ENCODE results near the gene PLK2. TPM values are rescaled to one million over a fixed set of nuclear protein-coding genes. Genes with fewer than 3 reads are reported as not detected.

The PLK2 gene
- total and polyA plus RNA-seq, 2 of the 4 experiments (the other 2 are of a cell fraction): 129 to 337 TPM

- no peak overlapping the region for H3K27ac ChIP-seq (ENCODE audit: insufficient read depth, low read length)
- H4K20me1 ChIP-seq (ENCODE audit: insufficient read depth, low read length): no peaks in the 10 kb centered on the region
- no peak overlapping the region for H4K8ac ChIP-seq (ENCODE audit: low read depth in 2 of 2, low read length in 2 of 2)
- in situ Hi-C loops (cut with MboI; ENCODE audit: low sequenced_read_pairs): loop anchor here (25.0 kb wide), 1 partner anchor 664 kb away; no protein-coding TSS in a partner anchor
- H3K79me1 ChIP-seq (ENCODE audit: low read depth in 1 of 2, low read length in 2 of 2): no peaks in the 10 kb centered on the region
- WGBS, 2 experiments (ENCODE audit: extremely low coverage in 2 of 2, insufficient read length in 1 of 2): 0% methylated on average over 2 of the region's 2 CpGs; no CpG with 5 or more reads in 1 of the 2 experiments
- H2AFZ ChIP-seq (replicated peaks; ENCODE audit: low read length, poor library complexity): no peak overlapping the region
- no peaks in the 10 kb centered on the region for H3K9me3 ChIP-seq (ENCODE audit: control insufficient read depth, insufficient read depth, low read length)
- ChIA-PET CTCF (no interaction called here), POLR2A (ENCODE audit: unreplicated experiment) (no interaction called here)
- no peak for TF ChIP-seq MAZ (IDR thresholded peaks at IDR 0.05; ENCODE audit: borderline replicate concordance, low read depth, low read length)
- no peak for TF ChIP-seq MAFK (IDR thresholded peaks at IDR 0.05; ENCODE audit: low read depth, low read length)
- TF ChIP-seq ELK1 (IDR thresholded peaks at IDR 0.05; ENCODE audit: borderline replicate concordance, low read depth, low read length): no peak
- no peak for TF ChIP-seq FOS (IDR thresholded peaks at IDR 0.05; ENCODE audit: low read depth, low read length)
- peak; percentile 48 for TF ChIP-seq RAD21 (IDR thresholded peaks at IDR 0.05; ENCODE audit: low read length)
- TF ChIP-seq CEBPB (IDR thresholded peaks at IDR 0.05; ENCODE audit: low read depth, low read length): no peak
- no peak for TF ChIP-seq POLR2A (IDR thresholded peaks at IDR 0.05; ENCODE audit: low read depth, low read length)
- TF ChIP-seq USF2 (IDR thresholded peaks at IDR 0.05; ENCODE audit: low read depth, low read length): no peak
- TF ChIP-seq MXI1 (IDR thresholded peaks at IDR 0.05; ENCODE audit: borderline replicate concordance, low read depth, low read length): no peak
- no peak for TF ChIP-seq RFX5 (IDR thresholded peaks at IDR 0.05; ENCODE audit: low read depth, low read length)
- no peak for TF ChIP-seq NFE2L2 (IDR thresholded peaks at IDR 0.05; ENCODE audit: low read depth, low read length)
- TF ChIP-seq SMC3 (IDR thresholded peaks at IDR 0.05; ENCODE audit: low read depth, low read length): peak; percentile 55
- TF ChIP-seq CTCF (conservative IDR thresholded peaks at IDR 0.05; ENCODE audit: low read depth, low read length): peak; percentile 69
- TF ChIP-seq CHD1 (IDR thresholded peaks at IDR 0.05; ENCODE audit: low read depth, low read length): no peak
- no peak for TF ChIP-seq RCOR1 (IDR thresholded peaks at IDR 0.05; ENCODE audit: insufficient replicate concordance, low read length)
- no peak for TF ChIP-seq BHLHE40 (IDR thresholded peaks at IDR 0.05; ENCODE audit: low read depth, low read length)
- no peak overlapping the region for H3K23ac ChIP-seq (ENCODE audit: low read depth, low read length)
- H4K5ac ChIP-seq (ENCODE audit: low read depth, low read length): no peak overlapping the region
- H3K4me2 ChIP-seq (ENCODE audit: low read depth, low read length): no peak overlapping the region
- no peak overlapping the region for H2BK20ac ChIP-seq (ENCODE audit: low read depth, low read length)
- H3K56ac ChIP-seq (ENCODE audit: extremely low read depth, insufficient read depth, low read length): no peak overlapping the region
- DNase-seq (peak; percentile 41), ATAC-seq (ENCODE audit: low read depth) (peak; percentile 79)
- H3K27me3 ChIP-seq (ENCODE audit: control insufficient read depth, insufficient read depth, low read length): peaks cover 7% of the 10 kb centered on the region
- BruUV-seq (replicated peaks): no TSS peak
- H2BK120ac ChIP-seq (ENCODE audit: low read depth, low read length): no peak overlapping the region
- no peak overlapping the region for H4K91ac ChIP-seq (ENCODE audit: insufficient read depth, low read depth, low read length)
- dilution Hi-C loops (cut with HindIII; ENCODE audit: low sequenced_read_pairs, unreplicated experiment): no loop called here
- no peak overlapping the region for H2BK15ac ChIP-seq (ENCODE audit: low read depth, low read length)
- no peak overlapping the region for H3K14ac ChIP-seq (replicated peaks; ENCODE audit: low read depth, low read length)
- no peaks in the 10 kb centered on the region for H3K36me3 ChIP-seq (ENCODE audit: control insufficient read depth, insufficient read depth, low read length)
- H3K18ac ChIP-seq (ENCODE audit: low read depth, low read length): no peak overlapping the region
- intact Hi-C loops (cut with micrococcal nuclease): loop anchor here (1.0 kb wide), 1 partner anchor 352 kb away; no protein-coding TSS in a partner anchor
- no peak overlapping the region for H2AK9ac ChIP-seq (replicated peaks; ENCODE audit: low read depth, low read length, poor library complexity)
- H2BK5ac ChIP-seq (ENCODE audit: low read depth, low read length, poor library complexity, severe bottlenecking): no peak overlapping the region
- no peak overlapping the region for H2AK5ac ChIP-seq (ENCODE audit: low read depth, low read length)
- no peak overlapping the region for H3K9ac ChIP-seq (ENCODE audit: low read depth, low read length)
- H3K4ac ChIP-seq (ENCODE audit: low read depth, low read length): no peak overlapping the region
- no peak overlapping the region for H3K4me3 ChIP-seq (ENCODE audit: insufficient read depth, low read depth, low read length)
- H3K9me1 ChIP-seq (ENCODE audit: insufficient read depth, low read length): no peaks in the 10 kb centered on the region
- H3K4me1 ChIP-seq (ENCODE audit: control insufficient read depth, insufficient read depth, low read length): no peaks in the 10 kb centered on the region
These were observed 38.6 kb upstream of the PLK2 start for GRCh38 chr5:58498340-58498942.

Measured in IMR-90 (cell line).